SK-N-SH (cell line): ENCODE results near the gene ULBP1. TPM values are rescaled to one million over a fixed set of nuclear protein-coding genes. Genes with fewer than 3 reads are reported as not detected.
A peak's percentile ranks its signal among the peaks of the same experiment; 100 is the strongest.
"Not testable (repeated sequence)": the region's sequence is repeated elsewhere in the genome, so short reads cannot be mapped to it uniquely, and the experiment has no call there.

ENCODE experiments used
- CTCF ChIA-PET: fragments of 300-600, 350-600 bp; formaldehyde crosslinking; extraction: SDS; loops from one replicate; lab custom pipeline; 2021; lab: Yijun Ruan, JAX
- POLR2A ChIA-PET: fragments of 350-600 bp; sonication (Branson Sonifier 250); formaldehyde crosslinking; extraction: SDS; loops from one replicate; lab custom pipeline; 2020; ENCODE audit warnings: antibody characterized with exemption, inconsistent platforms; lab: Yijun Ruan, JAX
- DNase-seq: peaks from one replicate; pipeline ENCODE4 v3.0.0; 2012
- H2AFZ ChIP-seq: fragments of 200-600 bp; sonication (generic); 2 replicates; pipeline ENCODE4 v1.8.1; 2016; ENCODE audit warnings: antibody characterized with exemption, mild to moderate bottlenecking, low read depth
- H3F3A ChIP-seq: fragments of 200-600 bp; sonication (generic); replicated peaks from 2 replicates; pipeline ENCODE3; 2016; ENCODE audit warnings: antibody characterized with exemption, mild to moderate bottlenecking; ENCODE audit not compliant: insufficient read depth
- H3K27ac ChIP-seq, 2 experiments: fragments of 200-500 bp in 1 of 2; fragments of 200-600 bp in 1 of 2; sonication (Bioruptor generic) in 1 of 2; sonication (generic), shearing (Covaris generic) in 1 of 2; 2 replicates each; pipeline versions ENCODE4 v1.5.1 to v1.6.1; 2014 to 2016; ENCODE audit warnings: low read depth in 2 of 2, inconsistent platforms in 1 of 2, low read length in 1 of 2, mild to moderate bottlenecking in 1 of 2, mixed read lengths in 1 of 2
- H3K27me3 ChIP-seq: fragments of 200-600 bp; sonication (generic), shearing (Covaris generic); 2 replicates; pipeline ENCODE4 v1.6.1; 2016; ENCODE audit warnings: mixed run types; ENCODE audit not compliant: insufficient read depth
- H3K36me3 ChIP-seq, 2 experiments: fragments of 200-500 bp in 1 of 2; fragments of 200-600 bp in 1 of 2; sonication (Bioruptor generic) in 1 of 2; sonication (generic) in 1 of 2; replicated peaks in 1 of 2; 2 replicates each; pipeline versions ENCODE3 to v1.5.1; 2014 to 2016; ENCODE audit warnings: low read length in 1 of 2, mild to moderate bottlenecking in 1 of 2; ENCODE audit not compliant: insufficient read depth in 2 of 2, control insufficient read depth in 1 of 2
- H3K4me1 ChIP-seq, 2 experiments: fragments of 200-500 bp in 1 of 2; fragments of 200-600 bp in 1 of 2; sonication (Bioruptor generic) in 1 of 2; sonication (generic), shearing (Covaris generic) in 1 of 2; 2 replicates each; pipeline versions ENCODE4 v1.5.1 to v1.6.1; 2014 to 2016; ENCODE audit warnings: low read depth in 1 of 2, low read length in 1 of 2, mixed run types in 1 of 2; ENCODE audit not compliant: insufficient read depth in 2 of 2, control insufficient read depth in 1 of 2
- H3K4me2 ChIP-seq: fragments of 200-600 bp; sonication (generic), shearing (Covaris generic); 2 replicates; pipeline ENCODE4 v1.6.1; 2017; ENCODE audit warnings: mixed run types
- H3K4me3 ChIP-seq, 2 experiments: fragments of 200-500 bp in 1 of 2; fragments of 200-600 bp in 1 of 2; sonication (Bioruptor generic) in 1 of 2; sonication (generic), shearing (Covaris generic) in 1 of 2; 2 replicates each; pipeline versions ENCODE4 v1.5.1 to v1.8.1; 2014 to 2016; ENCODE audit warnings: low read depth in 2 of 2, inconsistent platforms in 1 of 2, low read length in 1 of 2, mild to moderate bottlenecking in 1 of 2, mixed read lengths in 1 of 2, moderate library complexity in 1 of 2
- H3K79me2 ChIP-seq: fragments of 200-600 bp; sonication (generic); 2 replicates; pipeline ENCODE4 v1.8.1; 2017; ENCODE audit warnings: mild to moderate bottlenecking; ENCODE audit not compliant: insufficient read depth
- H3K9ac ChIP-seq: fragments of 200-600 bp; sonication (generic); 2 replicates; pipeline ENCODE4 v1.6.1; 2017; ENCODE audit warnings: mixed run types
- H3K9me2 ChIP-seq: fragments of 200-600 bp; sonication (generic); 2 replicates; pipeline ENCODE4 v1.6.1; 2017; ENCODE audit warnings: mixed run types
- H3K9me3 ChIP-seq: fragments of 200-600 bp; sonication (generic); 2 replicates; pipeline ENCODE4 v1.6.1; 2017; ENCODE audit warnings: mixed run types, mild to moderate bottlenecking, moderate library complexity
- H4K20me1 ChIP-seq: fragments of 200-600 bp; sonication (generic); 2 replicates; pipeline ENCODE4 v1.6.1; 2017; ENCODE audit warnings: mild to moderate bottlenecking, mixed run types; ENCODE audit not compliant: insufficient read depth
- FOSL2 ChIP-seq: IDR thresholded peaks from 2 replicates; pipeline ENCODE4 v1.4.0; 2012; ENCODE audit warnings: low read depth, mild to moderate bottlenecking, moderate library complexity, borderline replicate concordance
- MAX ChIP-seq: IDR thresholded peaks from 2 replicates; pipeline ENCODE4 v1.4.0; 2012; ENCODE audit warnings: low read depth
- MXI1 ChIP-seq: IDR thresholded peaks from 2 replicates; pipeline ENCODE4 v1.6.1; 2012; ENCODE audit warnings: mild to moderate bottlenecking, low read depth, low read length, improper control_type of control experiment
- REST ChIP-seq: IDR thresholded peaks from 2 replicates; pipeline ENCODE4 v1.6.1; 2012; ENCODE audit warnings: mild to moderate bottlenecking, low read depth, low read length, moderate library complexity
- RFX5 ChIP-seq: IDR thresholded peaks from 2 replicates; pipeline ENCODE4 v1.6.1; 2012; ENCODE audit warnings: mild to moderate bottlenecking, improper control_type of control experiment, low read length
- TEAD4 ChIP-seq: IDR thresholded peaks from 2 replicates; pipeline ENCODE4 v1.4.0; 2012; ENCODE audit warnings: mild to moderate bottlenecking, borderline replicate concordance; ENCODE audit not compliant: insufficient read depth
- YY1 ChIP-seq: IDR thresholded peaks from 2 replicates; pipeline ENCODE4 v1.4.0; 2012; ENCODE audit warnings: low read depth, mild to moderate bottlenecking
- ZBTB33 ChIP-seq: IDR thresholded peaks from 2 replicates; pipeline ENCODE4 v1.4.0; 2012; ENCODE audit warnings: low read depth, borderline replicate concordance
- WGBS: methylation state at CpG from one replicate; pipeline ENCODE4 v1.1.6; 2017; ENCODE audit warnings: low lambda C conversion rate; 5-methylcytosine and 5-hydroxymethylcytosine counted together
- polyA plus RNA-seq, 3 experiments: library from polyadenylated mRNA; depleted of rRNA; stranded (reverse); fragments of >200 nt; gene quantifications; 2 replicates each; pipeline ENCODE4 v1.2.3, GENCODE V29; 2012

Gene ULBP1
- polyA plus RNA-seq, 1 of the 3 experiments (the other 2 are of a cell fraction), result 0.02 TPM

- WGBS, result 30% methylated on average over 34 of the region's 38 CpGs
- Histone ChIP-seq H3K4me1 (peaks cover 0 to 16% of the 10 kb centered on the region in 2 experiments; a peak in 1 of 4 replicates), H4K20me1 (no peaks in the 10 kb centered on the region), H3K4me3 (peak overlapping the region in 1 of 2 experiments; percentile 23; a peak in 2 of 4 replicates), H3K27ac (no peak overlapping the region), H3K9me3 (no peaks in the 10 kb centered on the region), H3K4me2 (peak overlapping the region; percentile 62; the same call in 1 of the 2 replicates), H3K27me3 (peaks cover 58% of the 10 kb centered on the region), H3K9ac (no peak overlapping the region), H3K36me3 (no peaks in the 10 kb centered on the region), H3K79me2 (no peaks in the 10 kb centered on the region), H3K9me2 (no peaks in the 10 kb centered on the region), H3F3A (no peaks in the 10 kb centered on the region), H2AFZ (0 out of 2 replicates have a peak overlapping the region, but pooled peaks have one; percentile 41)
- CTCF ChIA-PET, result interaction anchor here (1.3 kb wide), 1 partner anchor 30 kb away, joined by 3 read pairs; no protein-coding TSS in a partner anchor
- TF ChIP-seq FOSL2 (no peak), ZBTB33 (0 out of 2 replicates have a peak, but pooled peaks have one; percentile 21)
- peak; percentile 54 for DNase-seq
- POLR2A ChIA-PET, result interaction anchor here (0.7 kb wide), 1 partner anchor 729 kb away, joined by 4 read pairs; no protein-coding TSS in a partner anchor
Observed at GRCh38 chr6:149965194-149966020, 1.7 kb downstream of the ULBP1 start.

- H3K27me3 ChIP-seq, result peaks cover 50% of the 10 kb centered on the region
- H3K79me2 ChIP-seq, H2AFZ ChIP-seq, DNase-seq, H3K9ac ChIP-seq, H3K4me3 ChIP-seq, H3K36me3 ChIP-seq, H4K20me1 ChIP-seq, H3K9me2 ChIP-seq, H3K27ac ChIP-seq, H3F3A ChIP-seq, POLR2A ChIA-PET, H3K4me2 ChIP-seq, H3K9me3 ChIP-seq: not testable (repeated sequence)
- no CpG with 5 or more reads among the region's 2 CpGs for WGBS
- CTCF ChIA-PET, result interaction anchor here (1.3 kb wide), 1 partner anchor 31 kb away, joined by 3 read pairs; no protein-coding TSS in a partner anchor
- peaks cover 0 to 16% of the 10 kb centered on the region in 2 experiments; a peak in 1 of 4 replicates for H3K4me1 ChIP-seq
Observed at GRCh38 chr6:149966319-149966718, 2.6 kb downstream of the ULBP1 start.

- Histone ChIP-seq H3K9me3 (no peaks in the 10 kb centered on the region), H3K4me2 (no peak overlapping the region), H3K4me3 (no peak overlapping the region), H3K27me3 (peaks cover 39% of the 10 kb centered on the region), H3K27ac (no peak overlapping the region), H3K79me2 (no peaks in the 10 kb centered on the region), H4K20me1 (no peaks in the 10 kb centered on the region), H3K9me2 (no peaks in the 10 kb centered on the region), H3K36me3 (no peaks in the 10 kb centered on the region), H3K4me1 (peaks cover 0 to 16% of the 10 kb centered on the region in 2 experiments; a peak in 1 of 4 replicates), H2AFZ (no peak overlapping the region), H3K9ac (no peak overlapping the region), H3F3A (no peaks in the 10 kb centered on the region)
- no peak for DNase-seq
- WGBS, result 58% methylated on average over 4 of the region's 4 CpGs
- ChIA-PET POLR2A (no interaction called here), CTCF (no interaction called here)
- TF ChIP-seq RFX5 (no peak), REST (no peak), ZBTB33 (no peak), YY1 (no peak), MXI1 (no peak), MAX (no peak), TEAD4 (no peak)
Observed at GRCh38 chr6:149967591-149967990, 3.8 kb downstream of the ULBP1 start.
